ENCODE measurements around the gene CFAP410.
"Not testable (repeated sequence)": the region's sequence is repeated elsewhere in the genome, so short reads cannot be mapped to it uniquely, and the experiment has no call there.

The CFAP410 gene

DNA sequence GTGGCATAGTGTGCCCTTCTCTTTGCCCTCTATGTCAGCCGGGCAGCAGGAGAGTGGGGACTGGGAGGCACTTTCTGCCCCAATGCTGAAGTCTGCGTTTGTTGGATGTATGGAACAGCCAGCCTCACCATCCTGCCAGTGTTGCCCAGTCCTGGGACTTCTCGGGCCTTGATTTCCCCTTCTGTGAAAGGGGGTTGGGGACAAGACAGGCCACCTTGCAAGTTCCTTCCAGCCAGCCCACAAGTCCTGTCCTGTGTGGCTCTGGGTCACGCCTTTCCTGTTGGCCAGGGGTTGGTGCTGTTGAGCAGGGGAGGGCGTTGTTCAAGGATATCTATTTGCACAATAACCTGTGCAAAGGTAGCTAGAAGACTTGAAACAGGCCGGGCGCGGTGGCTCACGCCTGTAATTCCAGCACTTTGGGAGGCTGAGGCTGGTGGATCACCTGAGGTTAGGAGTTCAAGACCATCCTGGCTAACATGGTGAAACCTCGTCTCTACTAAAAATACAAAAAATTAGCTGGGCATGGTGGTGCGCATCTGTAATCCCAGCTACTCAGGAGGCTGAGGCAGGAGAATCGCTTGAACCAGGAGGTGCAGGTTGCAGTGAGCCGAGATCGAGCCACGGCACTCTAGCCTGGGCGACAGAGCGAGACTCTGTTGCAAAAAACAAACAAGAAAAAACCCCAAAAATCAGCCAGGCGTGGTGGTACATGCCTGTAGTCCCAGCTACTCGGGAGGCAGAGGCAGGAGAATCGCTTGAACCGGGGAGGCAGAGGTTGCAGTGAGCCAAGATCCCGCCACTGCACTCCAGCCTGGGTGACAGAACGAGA is 36.4 kb downstream of the CFAP410 start:
- DNase-seq (ENCODE audit: low read depth); H3K4me3 ChIP-seq (ENCODE audit: low read depth, low read length): not testable (repeated sequence)
- TF ChIP-seq, protein P1, sequence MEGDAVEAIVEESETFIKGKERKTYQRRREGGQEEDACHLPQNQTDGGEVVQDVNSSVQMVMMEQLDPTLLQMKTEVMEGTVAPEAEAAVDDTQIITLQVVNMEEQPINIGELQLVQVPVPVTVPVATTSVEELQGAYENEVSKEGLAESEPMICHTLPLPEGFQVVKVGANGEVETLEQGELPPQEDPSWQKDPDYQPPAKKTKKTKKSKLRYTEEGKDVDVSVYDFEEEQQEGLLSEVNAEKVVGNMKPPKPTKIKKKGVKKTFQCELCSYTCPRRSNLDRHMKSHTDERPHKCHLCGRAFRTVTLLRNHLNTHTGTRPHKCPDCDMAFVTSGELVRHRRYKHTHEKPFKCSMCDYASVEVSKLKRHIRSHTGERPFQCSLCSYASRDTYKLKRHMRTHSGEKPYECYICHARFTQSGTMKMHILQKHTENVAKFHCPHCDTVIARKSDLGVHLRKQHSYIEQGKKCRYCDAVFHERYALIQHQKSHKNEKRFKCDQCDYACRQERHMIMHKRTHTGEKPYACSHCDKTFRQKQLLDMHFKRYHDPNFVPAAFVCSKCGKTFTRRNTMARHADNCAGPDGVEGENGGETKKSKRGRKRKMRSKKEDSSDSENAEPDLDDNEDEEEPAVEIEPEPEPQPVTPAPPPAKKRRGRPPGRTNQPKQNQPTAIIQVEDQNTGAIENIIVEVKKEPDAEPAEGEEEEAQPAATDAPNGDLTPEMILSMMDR (IDR thresholded peaks at IDR 0.05; ENCODE audit: control insufficient read depth, extremely low read depth, insufficient read depth) = peak; percentile 46

DNA sequence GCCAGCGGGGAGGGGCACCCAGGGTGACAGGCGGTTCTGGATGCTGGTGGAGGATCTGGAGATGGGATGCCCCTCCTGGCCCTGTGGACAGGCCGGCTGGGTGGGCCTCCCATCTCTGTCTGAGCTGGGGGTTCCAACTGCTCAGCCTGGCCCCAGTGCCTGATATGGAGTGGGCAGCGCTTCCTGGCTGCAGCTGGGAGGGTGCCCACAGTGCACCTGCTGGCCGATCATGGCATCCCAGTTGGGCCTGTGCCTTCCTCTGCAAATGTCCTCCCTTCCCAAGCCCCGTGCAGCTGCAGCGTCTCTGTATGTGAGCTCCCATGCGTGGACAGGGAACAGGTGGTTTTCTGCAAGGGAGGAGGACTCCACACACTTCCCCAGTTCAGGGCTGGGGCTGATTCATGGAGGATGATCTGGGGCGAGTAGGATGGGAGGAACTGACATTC is 37.2 kb downstream of the CFAP410 start:
- DNase-seq (ENCODE audit: low read depth) = no peak
- TF ChIP-seq, protein P1 (IDR thresholded peaks at IDR 0.05; ENCODE audit: control insufficient read depth, extremely low read depth, insufficient read depth) = 0 out of 2 replicates have a peak, but pooled peaks have one; percentile 12
- peak overlapping the region; percentile 73 for H3K4me3 ChIP-seq (ENCODE audit: low read depth, low read length)

DNA sequence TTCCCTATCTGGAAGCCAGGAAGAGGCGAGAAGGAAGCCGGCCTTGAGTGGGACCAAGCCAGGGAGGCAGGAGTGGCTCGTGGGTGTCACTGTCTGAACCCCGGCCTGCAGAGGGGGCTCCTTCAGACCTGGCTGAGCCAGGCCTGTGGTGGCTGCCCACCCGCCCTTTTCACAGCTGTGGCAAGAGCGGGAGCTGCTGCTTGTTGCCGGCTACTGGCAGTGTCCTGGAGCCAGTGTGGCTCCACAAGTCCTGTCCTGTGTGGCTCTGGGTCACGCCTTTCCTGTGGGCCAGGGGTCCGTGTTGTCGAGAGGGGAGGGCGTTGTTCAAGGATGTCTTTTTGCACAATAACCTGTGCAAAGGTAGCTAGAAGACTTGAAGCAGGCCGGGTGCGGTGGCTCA is 38.0 kb downstream of the CFAP410 start:
- H3K4me3 ChIP-seq (ENCODE audit: low read depth, low read length) = peak overlapping the region; percentile 73
- DNase-seq (ENCODE audit: low read depth) = no peak
- TF ChIP-seq, protein P1 (IDR thresholded peaks at IDR 0.05; ENCODE audit: control insufficient read depth, extremely low read depth, insufficient read depth) = no peak

DNA sequence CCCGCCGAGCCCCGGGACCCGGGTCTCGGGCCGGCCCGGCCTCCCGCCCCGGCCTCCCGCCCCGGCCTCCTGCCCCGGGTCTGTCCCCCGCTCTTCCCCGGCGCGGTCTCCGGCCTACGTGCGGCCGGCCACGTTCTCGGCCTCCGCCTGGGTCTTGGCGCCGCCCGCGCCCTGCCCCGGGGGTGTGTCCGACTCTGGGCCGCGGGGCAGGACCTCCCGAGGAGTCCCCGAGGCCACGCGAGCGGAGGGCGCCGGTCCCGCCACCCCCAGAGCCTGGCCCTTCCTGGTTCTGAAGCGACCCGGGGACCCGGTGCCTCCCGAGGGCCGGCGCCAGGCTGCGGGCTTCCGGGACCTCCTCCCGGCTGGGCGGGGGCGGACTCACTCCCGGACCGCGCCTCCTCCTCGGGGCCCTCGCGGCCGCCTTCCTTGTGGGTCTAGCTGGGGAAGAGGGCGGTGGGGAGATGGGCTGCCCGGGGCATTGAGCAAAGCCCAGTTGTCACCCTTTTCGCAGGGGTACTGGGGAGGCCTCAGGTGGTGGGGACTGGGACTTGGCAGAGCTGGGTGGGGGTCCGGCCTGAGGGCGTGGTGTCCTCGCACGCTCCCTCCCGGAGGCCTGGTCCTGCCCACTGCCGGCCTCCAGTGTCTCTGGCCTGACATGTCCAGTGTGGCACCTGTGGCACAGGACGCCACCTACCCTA is 38.8 kb downstream of the CFAP410 start:
- TF ChIP-seq, protein P1 (IDR thresholded peaks at IDR 0.05; ENCODE audit: control insufficient read depth, extremely low read depth, insufficient read depth) = peak; percentile 11; the same call in 1 of the 2 replicates
- H3K4me3 ChIP-seq (ENCODE audit: low read depth, low read length) = peak overlapping the region; percentile 73
- DNase-seq (ENCODE audit: low read depth) = no peak

DNA sequence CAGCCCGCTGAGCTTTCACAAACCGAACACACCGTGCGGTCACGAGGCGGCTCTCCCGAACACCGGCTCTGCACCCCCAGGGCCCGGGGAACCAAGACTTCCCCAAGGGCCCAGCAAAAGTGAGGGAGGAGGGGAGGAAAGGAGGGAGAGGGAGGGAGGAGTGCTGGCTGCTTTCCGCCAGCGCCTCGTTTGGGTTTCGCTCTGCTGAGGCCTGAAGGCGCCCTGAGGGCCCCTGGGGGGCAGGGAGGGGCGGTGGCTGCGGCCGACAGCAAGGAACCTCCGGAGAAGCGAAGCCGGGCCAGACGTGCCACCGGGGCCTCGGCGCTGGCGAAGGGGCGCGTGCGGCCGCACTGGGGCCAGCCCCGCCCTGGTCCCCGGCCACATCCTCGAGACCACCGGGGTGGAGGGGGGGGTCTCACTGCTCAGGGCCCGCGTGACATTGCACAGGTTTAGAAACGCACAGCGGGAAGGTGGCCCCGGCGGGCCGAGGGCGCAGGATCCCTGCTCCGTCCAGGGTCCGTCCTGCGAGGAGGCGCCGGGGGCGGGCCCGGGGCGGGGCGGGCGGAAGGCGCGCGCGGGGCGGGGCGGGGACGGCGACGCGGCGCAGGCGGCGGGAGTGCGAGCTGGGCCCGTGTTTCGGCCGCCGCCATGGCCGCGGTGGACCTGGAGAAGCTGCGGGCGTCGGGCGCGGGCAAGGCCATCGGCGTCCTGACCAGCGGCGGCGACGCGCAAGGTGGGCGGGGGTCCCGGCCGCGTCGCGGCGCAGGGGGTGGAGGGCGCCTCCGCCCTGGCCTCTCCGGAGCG is 39.5 kb downstream of the CFAP410 start, which contains the start of gene PFKL:
Gene PFKL, plus strand, starts transcription at position 596 of the 804 bp plus-strand sequence. Its CDS starts 53 bp downstream, at position 649.
- TF ChIP-seq, protein P1 (IDR thresholded peaks at IDR 0.05; ENCODE audit: control insufficient read depth, extremely low read depth, insufficient read depth) = no peak
- peak within 1 kb of the TSS; percentile 73 for H3K4me3 ChIP-seq (ENCODE audit: low read depth, low read length)
- DNase-seq (ENCODE audit: low read depth) = no peak

DNA sequence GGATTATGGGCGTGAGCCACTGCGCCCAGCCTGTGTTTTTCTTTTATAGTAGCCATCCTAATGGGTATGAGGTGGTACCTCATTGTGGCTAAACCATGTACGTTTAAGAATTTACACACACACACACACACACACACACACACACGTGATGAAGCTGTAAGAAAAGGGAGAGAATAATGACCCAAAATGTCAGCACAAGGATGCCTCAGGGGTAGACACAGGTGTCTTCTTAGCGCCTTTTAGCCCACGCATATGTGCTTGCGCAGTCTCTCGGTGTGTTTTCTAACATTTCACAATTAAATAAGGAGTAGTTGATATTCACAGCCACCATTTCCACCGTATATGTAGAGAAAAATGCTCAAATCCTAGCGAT is 40.1 kb downstream of the CFAP410 start:
- TF ChIP-seq, protein P1 (IDR thresholded peaks at IDR 0.05; ENCODE audit: control insufficient read depth, extremely low read depth, insufficient read depth) = no peak
- DNase-seq (ENCODE audit: low read depth) = no peak
- H3K4me3 ChIP-seq (ENCODE audit: low read depth, low read length) = peak overlapping the region; percentile 73

Measured in LNCaP clone FGC (cell line).